ENCODE data around the gene TIMP4. TPM values are rescaled to one million over a fixed set of nuclear protein-coding genes. Genes with fewer than 3 reads are reported as not detected.

Gene TIMP4
- total RNA-seq, 4 donors from 2014 or later: 1.1 to 7.9 (median 5.1) TPM

- 74 to 100% methylated on average over 1 of the region's 1 CpG for WGBS, 2 donors (ENCODE audit: low coverage in 1 of 2)
- in situ Hi-C loops (cut with MboI; ENCODE audit: low pct_ligation_motif_present in 1 of 4, low pct_unique_long_range_greater_than_20kb in 1 of 4, low sequenced_read_pairs in 3 of 4): loop anchor here in 3 of 4 donors (10.0 to 25.0 kb wide), 3 partner anchors 349 to 587 kb away; partner anchors contain the start of gene TSEN2 (in 1 of the 3)
These were observed 32.9 kb downstream of the TIMP4 start for GRCh38 chr3:12125772-12126171.

GRCh38 chr3:12121466-12121865 is 37.2 kb downstream of the TIMP4 start:
- H3K4me3 ChIP-seq: no peak overlapping the region
- no peak overlapping the region for H3K27ac ChIP-seq
- no peaks in the 10 kb centered on the region for H3K9me3 ChIP-seq
- intact Hi-C loops (cut with DNase I; ENCODE audit: low total_unique reads): no loop called here
- no peak for DNase-seq
- H3K36me3 ChIP-seq: no peaks in the 10 kb centered on the region
- H3K27me3 ChIP-seq: peaks cover 5% of the 10 kb centered on the region
- H3K4me1 ChIP-seq: no peaks in the 10 kb centered on the region
- in situ Hi-C loops (cut with MboI; ENCODE audit: low pct_ligation_motif_present in 1 of 4, low pct_unique_long_range_greater_than_20kb in 1 of 4, low sequenced_read_pairs in 3 of 4): loop anchor here in 1 of 4 donors (10.0 kb wide), 1 partner anchor 353 kb away; no protein-coding TSS in a partner anchor
- TF ChIP-seq CTCF (IDR thresholded peaks at IDR 0.05): no peak
- TF ChIP-seq POLR2AphosphoS5 (IDR thresholded peaks at IDR 0.05): no peak
- TF ChIP-seq EP300 (IDR thresholded peaks at IDR 0.05; ENCODE audit: low read depth): no peak
- no peak for TF ChIP-seq POLR2A (IDR thresholded peaks at IDR 0.05)

More at GRCh38 chr3:12125772-12126171, 32.9 kb downstream of the TIMP4 start:
- Histone ChIP-seq H3K27ac (no peak overlapping the region), H3K4me3 (no peak overlapping the region), H3K36me3 (no peaks in the 10 kb centered on the region), H3K27me3 (peaks cover 4% of the 10 kb centered on the region), H3K9me3 (no peaks in the 10 kb centered on the region), H3K4me1 (no peaks in the 10 kb centered on the region)
- TF ChIP-seq POLR2A (IDR thresholded peaks at IDR 0.05): no peak
- no peak for TF ChIP-seq POLR2AphosphoS5 (IDR thresholded peaks at IDR 0.05)
- TF ChIP-seq EP300 (IDR thresholded peaks at IDR 0.05; ENCODE audit: low read depth): no peak
- no peak for TF ChIP-seq CTCF (IDR thresholded peaks at IDR 0.05)
- intact Hi-C loops (cut with DNase I; ENCODE audit: low total_unique reads): no loop called here
- no peak for DNase-seq

GRCh38 chr3:12120374-12121140 is 38.2 kb downstream of the TIMP4 start:
- no peaks in the 10 kb centered on the region for H3K4me1 ChIP-seq
- H3K27ac ChIP-seq: no peak overlapping the region
- no peaks in the 10 kb centered on the region for H3K36me3 ChIP-seq
- 40 to 80% methylated on average over 1 to 5 of the region's 5 CpGs for WGBS, 2 donors (ENCODE audit: low coverage in 1 of 2)
- peaks cover 12% of the 10 kb centered on the region for H3K27me3 ChIP-seq
- no peak overlapping the region for H3K4me3 ChIP-seq
- in situ Hi-C loops (cut with MboI; ENCODE audit: low pct_ligation_motif_present in 1 of 4, low pct_unique_long_range_greater_than_20kb in 1 of 4, low sequenced_read_pairs in 3 of 4): loop anchor here in 1 of 4 donors (10.0 kb wide), 1 partner anchor 354 kb away; no protein-coding TSS in a partner anchor
- TF ChIP-seq POLR2A (IDR thresholded peaks at IDR 0.05) (no peak), EP300 (IDR thresholded peaks at IDR 0.05; ENCODE audit: low read depth) (no peak), POLR2AphosphoS5 (IDR thresholded peaks at IDR 0.05) (no peak), CTCF (IDR thresholded peaks at IDR 0.05) (no peak)
- no peak for DNase-seq
- intact Hi-C loops (cut with DNase I; ENCODE audit: low total_unique reads): no loop called here
- H3K9me3 ChIP-seq: no peaks in the 10 kb centered on the region

- H3K9me3 ChIP-seq: no peaks in the 10 kb centered on the region
- no peak overlapping the region for H3K4me3 ChIP-seq
- DNase-seq: no peak
- intact Hi-C loops (cut with DNase I; ENCODE audit: low total_unique reads): no loop called here
- H3K36me3 ChIP-seq: no peaks in the 10 kb centered on the region
- TF ChIP-seq EP300 (IDR thresholded peaks at IDR 0.05; ENCODE audit: low read depth): no peak
- no peak for TF ChIP-seq POLR2A (IDR thresholded peaks at IDR 0.05)
- TF ChIP-seq CTCF (IDR thresholded peaks at IDR 0.05): no peak
- no peak for TF ChIP-seq POLR2AphosphoS5 (IDR thresholded peaks at IDR 0.05)
- H3K27me3 ChIP-seq: peaks cover 14% of the 10 kb centered on the region
- H3K4me1 ChIP-seq: no peaks in the 10 kb centered on the region
- H3K27ac ChIP-seq: no peak overlapping the region
- in situ Hi-C loops (cut with MboI; ENCODE audit: low pct_ligation_motif_present in 1 of 4, low pct_unique_long_range_greater_than_20kb in 1 of 4, low sequenced_read_pairs in 3 of 4): no loop called here
These were observed 41.2 kb downstream of the TIMP4 start for GRCh38 chr3:12117473-12117872.

All from transverse colon (tissue), 4 donors.